Brain microvascular endothelial cell (primary cell): ENCODE data around the gene SNRNP70.
"Not testable (repeated sequence)": the region's sequence is repeated elsewhere in the genome, so short reads cannot be mapped to it uniquely, and the experiment has no call there.

ENCODE experiments used
- DNase-seq: peaks from one replicate; pipeline ENCODE4 v3.0.0-alpha.2; 2020
- H3K27ac ChIP-seq: fragments of 250-450 bp; sonication (Bioruptor Pico); 2 replicates; pipeline ENCODE4 v1.5.1; 2020; ENCODE audit warnings: mild to moderate bottlenecking, moderate library complexity
- H3K27me3 ChIP-seq: fragments of 250-450 bp; sonication (Bioruptor Pico); replicated peaks from 2 replicates; pipeline ENCODE4 v1.5.1; 2020; ENCODE audit warnings: mild to moderate bottlenecking
- H3K36me3 ChIP-seq: fragments of 250-450 bp; sonication (Bioruptor Pico); replicated peaks from 2 replicates; pipeline ENCODE4 v1.5.1; 2020; ENCODE audit warnings: mild to moderate bottlenecking
- H3K4me3 ChIP-seq: 2 replicates; pipeline ENCODE4 v1.5.1; 2011; ENCODE audit warnings: low read depth, mild to moderate bottlenecking, control low read depth, low read length, moderate library complexity
- in situ Hi-C: cut with HindIII; loops from 2 replicates; pipeline ENCODE4 v1.10.0; 2017; ENCODE audit warnings: low sequenced_read_pairs, low pct_ligation_motif_present
- TF ChIP-seq, protein P1 (sequence below): IDR thresholded peaks from 2 replicates; pipeline ENCODE4 v1.5.1; 2011; ENCODE audit warnings: low read depth, mild to moderate bottlenecking, moderate library complexity, low read length, control low read depth, inconsistent platforms; ENCODE audit errors: missing control alignments

The SNRNP70 gene

DNA sequence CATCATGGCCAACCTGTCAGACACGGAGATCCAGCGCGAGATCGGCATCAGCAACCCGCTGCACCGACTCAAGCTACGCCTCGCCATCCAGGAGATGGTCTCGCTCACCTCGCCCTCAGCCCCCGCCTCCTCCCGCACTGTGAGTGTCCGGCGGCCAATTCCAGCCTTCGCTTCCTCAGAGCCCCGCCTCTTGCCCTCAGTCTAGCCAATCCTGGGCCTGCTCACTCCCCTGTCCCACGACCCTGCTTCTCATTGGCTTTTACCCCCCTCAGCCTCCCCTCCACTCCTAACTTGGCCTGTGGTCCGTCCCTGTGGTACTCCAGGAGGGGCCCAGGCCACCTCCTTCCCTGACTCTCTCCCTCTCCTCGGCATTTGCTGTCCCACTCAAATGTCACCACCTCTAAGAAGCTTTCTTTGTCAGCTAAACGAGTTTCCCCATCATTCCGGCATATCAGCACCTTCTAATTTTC lies 57.6 kb downstream of the SNRNP70 start:
- Histone ChIP-seq H3K27me3 (no peaks in the 10 kb centered on the region), H3K36me3 (no peaks in the 10 kb centered on the region), H3K4me3 (peak overlapping the region; percentile 73), H3K27ac (no peak overlapping the region)
- in situ Hi-C loops: no loop called here
- TF ChIP-seq, protein P1, sequence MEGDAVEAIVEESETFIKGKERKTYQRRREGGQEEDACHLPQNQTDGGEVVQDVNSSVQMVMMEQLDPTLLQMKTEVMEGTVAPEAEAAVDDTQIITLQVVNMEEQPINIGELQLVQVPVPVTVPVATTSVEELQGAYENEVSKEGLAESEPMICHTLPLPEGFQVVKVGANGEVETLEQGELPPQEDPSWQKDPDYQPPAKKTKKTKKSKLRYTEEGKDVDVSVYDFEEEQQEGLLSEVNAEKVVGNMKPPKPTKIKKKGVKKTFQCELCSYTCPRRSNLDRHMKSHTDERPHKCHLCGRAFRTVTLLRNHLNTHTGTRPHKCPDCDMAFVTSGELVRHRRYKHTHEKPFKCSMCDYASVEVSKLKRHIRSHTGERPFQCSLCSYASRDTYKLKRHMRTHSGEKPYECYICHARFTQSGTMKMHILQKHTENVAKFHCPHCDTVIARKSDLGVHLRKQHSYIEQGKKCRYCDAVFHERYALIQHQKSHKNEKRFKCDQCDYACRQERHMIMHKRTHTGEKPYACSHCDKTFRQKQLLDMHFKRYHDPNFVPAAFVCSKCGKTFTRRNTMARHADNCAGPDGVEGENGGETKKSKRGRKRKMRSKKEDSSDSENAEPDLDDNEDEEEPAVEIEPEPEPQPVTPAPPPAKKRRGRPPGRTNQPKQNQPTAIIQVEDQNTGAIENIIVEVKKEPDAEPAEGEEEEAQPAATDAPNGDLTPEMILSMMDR: no peak
- DNase-seq: peak; percentile 90

DNA sequence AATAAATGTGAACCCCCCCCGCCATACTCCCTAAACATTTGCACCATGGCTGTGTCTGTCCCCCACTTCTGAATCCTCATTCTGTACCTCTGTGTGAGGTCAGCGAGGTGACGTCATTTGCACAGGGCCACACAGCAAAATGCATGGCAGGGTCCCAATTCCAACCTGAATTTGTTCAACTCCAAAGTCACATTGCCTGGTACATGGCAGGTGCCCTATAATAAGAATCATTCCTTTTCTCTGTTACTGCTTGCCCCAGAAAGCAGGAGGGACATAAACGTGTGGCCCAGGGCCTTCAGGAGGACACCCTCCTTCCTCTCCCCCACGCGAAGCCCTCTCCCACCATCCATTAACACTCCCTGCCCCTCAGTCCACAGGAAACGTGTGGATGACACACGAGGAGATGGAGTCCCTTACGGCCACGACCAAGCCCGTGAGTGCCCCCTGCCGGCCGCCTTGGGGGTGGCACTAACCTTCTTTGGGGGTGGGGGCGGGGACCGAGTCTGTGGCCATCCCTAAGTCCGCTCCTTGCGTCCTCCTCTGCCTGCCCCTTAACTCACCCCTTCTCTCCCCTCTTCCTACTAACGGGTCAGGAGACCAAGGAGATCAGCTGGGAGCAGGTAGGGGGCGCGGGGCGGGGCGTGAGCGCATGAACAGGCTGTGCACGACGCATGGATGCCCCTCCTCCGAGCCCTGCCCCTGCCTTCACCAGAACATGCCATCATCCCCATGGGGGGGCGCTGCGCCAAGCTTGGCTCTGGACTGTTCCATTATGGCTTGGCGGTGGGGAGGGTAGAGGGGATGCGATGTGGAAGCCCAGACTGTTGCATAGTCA lies 60.5 kb downstream of the SNRNP70 start:
- Histone ChIP-seq H3K36me3 (no peaks in the 10 kb centered on the region), H3K27ac (no peak overlapping the region), H3K4me3 (peak overlapping the region; percentile 35), H3K27me3 (no peaks in the 10 kb centered on the region)
- peak; percentile 67 for DNase-seq
- in situ Hi-C loops: no loop called here
- TF ChIP-seq, protein P1: peak; percentile 90

DNA sequence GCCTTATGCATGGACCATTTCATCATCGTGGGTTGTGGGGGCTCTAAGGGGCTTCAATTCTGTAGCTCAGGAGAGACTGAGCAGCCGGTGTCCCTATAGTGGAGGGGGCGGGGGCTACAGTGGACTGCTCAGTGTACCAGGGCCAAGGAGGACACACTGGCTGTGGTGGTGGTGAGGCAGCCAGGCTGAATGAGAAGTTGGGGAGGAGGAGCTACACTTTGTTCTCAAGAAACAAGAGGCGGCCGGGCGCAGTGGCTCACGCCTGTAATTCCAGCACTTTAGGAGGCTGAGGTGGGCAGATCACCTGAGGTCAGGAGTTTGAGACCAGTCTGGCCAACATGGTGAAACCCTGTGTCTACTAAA lies 61.1 kb downstream of the SNRNP70 start:
- H3K36me3 ChIP-seq, in situ Hi-C loops, H3K4me3 ChIP-seq, H3K27me3 ChIP-seq, H3K27ac ChIP-seq, DNase-seq: not testable (repeated sequence)

DNA sequence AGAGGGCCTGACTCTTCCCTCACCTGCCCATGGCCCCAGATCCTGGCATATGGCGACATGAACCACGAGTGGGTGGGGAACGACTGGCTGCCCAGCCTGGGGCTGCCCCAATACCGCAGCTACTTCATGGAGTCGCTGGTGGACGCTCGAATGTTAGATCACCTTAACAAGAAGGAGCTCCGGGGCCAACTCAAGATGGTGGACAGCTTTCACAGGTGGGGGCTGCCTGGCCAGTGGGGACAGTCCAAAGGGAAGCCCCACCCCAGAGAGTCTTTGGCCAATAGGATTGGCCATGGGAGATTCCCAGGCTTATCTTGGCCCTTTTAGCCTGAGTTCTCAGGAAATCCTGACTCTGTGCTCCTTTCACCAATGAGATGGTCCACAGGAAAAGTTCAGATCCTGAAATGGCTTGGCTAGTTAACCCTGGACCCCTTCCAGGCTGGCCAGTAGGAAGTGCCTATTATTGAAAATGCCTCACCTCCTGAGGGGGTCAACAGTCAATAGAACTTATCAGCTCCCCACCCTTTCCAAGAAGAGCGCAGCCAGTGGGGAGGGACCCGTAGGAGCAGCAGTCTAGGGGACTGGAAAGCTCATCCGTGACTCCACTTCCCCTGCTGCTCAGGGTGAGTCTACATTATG lies 62.9 kb downstream of the SNRNP70 start:
- TF ChIP-seq, protein P1: no peak
- in situ Hi-C loops: no loop called here
- Histone ChIP-seq H3K27me3 (no peaks in the 10 kb centered on the region), H3K27ac (no peak overlapping the region), H3K4me3 (no peak overlapping the region), H3K36me3 (no peaks in the 10 kb centered on the region)
- DNase-seq: no peak

DNA sequence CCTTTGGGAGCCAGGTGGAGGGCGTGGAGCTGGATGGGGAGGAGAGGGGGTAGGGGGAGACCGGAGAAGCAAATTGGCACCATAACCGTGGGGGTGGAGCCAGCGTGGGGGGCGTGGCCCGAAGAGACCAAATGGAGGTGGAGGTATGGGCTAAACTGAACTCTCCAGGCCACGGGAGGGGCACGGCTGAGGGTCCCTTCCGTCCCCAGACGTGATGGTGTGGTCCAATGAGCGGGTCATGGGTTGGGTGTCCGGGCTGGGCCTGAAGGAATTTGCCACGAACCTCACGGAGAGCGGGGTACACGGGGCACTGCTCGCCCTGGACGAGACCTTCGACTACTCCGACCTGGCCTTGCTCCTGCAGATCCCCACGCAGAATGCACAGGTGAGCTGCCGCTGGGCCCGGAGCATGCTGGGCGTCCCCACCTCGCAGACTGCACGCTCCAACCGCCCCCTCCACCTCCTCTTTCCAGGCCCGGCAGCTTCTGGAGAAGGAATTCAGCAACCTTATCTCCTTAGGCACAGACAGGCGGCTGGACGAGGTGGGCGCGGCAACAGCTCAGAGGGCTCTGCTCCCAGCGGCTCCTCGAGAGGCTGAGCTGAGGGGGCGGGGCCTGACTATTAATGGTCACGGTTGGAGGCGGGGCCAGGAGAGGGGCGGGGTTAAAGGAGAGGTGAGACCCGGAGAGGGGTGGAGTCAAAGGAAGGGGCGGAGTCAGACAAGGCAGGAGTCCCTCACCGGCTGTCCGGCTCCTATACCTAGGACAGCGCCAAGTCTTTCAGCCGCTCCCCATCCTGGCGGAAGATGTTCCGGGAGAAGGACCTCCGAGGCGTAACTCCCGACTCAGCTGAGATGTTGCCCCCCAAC lies 63.8 kb downstream of the SNRNP70 start:
- DNase-seq: peak; percentile 98
- in situ Hi-C loops: no loop called here
- Histone ChIP-seq H3K27ac (no peak overlapping the region), H3K36me3 (no peaks in the 10 kb centered on the region), H3K27me3 (no peaks in the 10 kb centered on the region), H3K4me3 (peak overlapping the region; percentile 78)
- TF ChIP-seq, protein P1: no peak

DNA sequence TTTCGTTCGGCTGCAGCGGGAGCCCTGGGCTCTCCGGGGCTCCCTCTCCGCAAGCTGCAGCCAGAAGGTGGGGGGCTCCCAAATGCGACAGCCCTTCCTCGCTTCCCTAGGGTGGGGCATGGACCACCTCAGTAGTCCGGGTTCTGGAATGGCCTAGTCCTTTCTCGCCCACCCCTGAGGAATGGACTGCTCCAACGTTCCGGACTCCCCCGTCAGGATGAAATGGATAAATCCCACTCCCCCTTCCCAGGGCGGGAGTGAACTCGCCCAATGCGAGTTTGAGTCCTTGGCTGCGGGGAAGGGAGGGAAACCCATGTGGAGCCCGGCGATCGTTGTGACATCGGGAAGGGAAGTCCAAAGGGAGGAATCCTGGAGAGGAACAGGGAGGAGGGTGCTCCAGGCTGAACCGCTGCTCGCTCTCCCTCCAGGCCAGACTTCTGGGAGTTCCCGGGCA lies 64.4 kb downstream of the SNRNP70 start:
- Histone ChIP-seq H3K36me3 (no peaks in the 10 kb centered on the region), H3K27ac (no peak overlapping the region), H3K4me3 (peak overlapping the region; percentile 78), H3K27me3 (no peaks in the 10 kb centered on the region)
- TF ChIP-seq, protein P1: no peak
- in situ Hi-C loops: no loop called here
- DNase-seq: peak; percentile 71
